ENCODE measurements around the gene NPAS3.

DNA sequence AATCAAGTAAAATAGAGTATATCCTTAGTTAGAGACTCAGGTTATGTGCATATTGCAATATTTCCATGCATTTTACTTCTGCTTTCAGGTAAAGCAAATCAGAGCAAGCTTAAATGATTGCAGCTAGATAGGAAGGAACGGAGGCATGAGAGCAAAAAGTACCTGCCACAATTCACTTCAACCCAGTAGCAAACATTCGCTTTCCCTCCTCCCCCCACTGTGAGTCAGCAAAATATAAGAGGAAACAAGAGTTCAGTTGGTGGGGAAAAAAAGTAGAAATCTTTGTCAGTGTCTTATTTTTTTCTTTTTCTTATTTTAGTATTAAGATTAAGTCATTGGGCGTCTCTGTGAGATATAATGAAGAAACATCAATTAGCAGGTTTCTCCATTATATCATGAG is 475.4 kb downstream of the NPAS3 start:
- TF ChIP-seq, protein P1, sequence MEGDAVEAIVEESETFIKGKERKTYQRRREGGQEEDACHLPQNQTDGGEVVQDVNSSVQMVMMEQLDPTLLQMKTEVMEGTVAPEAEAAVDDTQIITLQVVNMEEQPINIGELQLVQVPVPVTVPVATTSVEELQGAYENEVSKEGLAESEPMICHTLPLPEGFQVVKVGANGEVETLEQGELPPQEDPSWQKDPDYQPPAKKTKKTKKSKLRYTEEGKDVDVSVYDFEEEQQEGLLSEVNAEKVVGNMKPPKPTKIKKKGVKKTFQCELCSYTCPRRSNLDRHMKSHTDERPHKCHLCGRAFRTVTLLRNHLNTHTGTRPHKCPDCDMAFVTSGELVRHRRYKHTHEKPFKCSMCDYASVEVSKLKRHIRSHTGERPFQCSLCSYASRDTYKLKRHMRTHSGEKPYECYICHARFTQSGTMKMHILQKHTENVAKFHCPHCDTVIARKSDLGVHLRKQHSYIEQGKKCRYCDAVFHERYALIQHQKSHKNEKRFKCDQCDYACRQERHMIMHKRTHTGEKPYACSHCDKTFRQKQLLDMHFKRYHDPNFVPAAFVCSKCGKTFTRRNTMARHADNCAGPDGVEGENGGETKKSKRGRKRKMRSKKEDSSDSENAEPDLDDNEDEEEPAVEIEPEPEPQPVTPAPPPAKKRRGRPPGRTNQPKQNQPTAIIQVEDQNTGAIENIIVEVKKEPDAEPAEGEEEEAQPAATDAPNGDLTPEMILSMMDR (IDR thresholded peaks at IDR 0.05; ENCODE audit: low read length), result no peak
- no peak for TF ChIP-seq EZH2 (optimal IDR thresholded peaks at IDR 0.05; ENCODE audit: low read depth, low read length)
